ENCODE results near the gene KCNMA1. TPM values are rescaled to one million over a fixed set of nuclear protein-coding genes. Genes with fewer than 3 reads are reported as not detected.

Gene KCNMA1
- total RNA-seq, 1 experiment from 2014 or later = 0.49 TPM

- TF ChIP-seq, protein P1, sequence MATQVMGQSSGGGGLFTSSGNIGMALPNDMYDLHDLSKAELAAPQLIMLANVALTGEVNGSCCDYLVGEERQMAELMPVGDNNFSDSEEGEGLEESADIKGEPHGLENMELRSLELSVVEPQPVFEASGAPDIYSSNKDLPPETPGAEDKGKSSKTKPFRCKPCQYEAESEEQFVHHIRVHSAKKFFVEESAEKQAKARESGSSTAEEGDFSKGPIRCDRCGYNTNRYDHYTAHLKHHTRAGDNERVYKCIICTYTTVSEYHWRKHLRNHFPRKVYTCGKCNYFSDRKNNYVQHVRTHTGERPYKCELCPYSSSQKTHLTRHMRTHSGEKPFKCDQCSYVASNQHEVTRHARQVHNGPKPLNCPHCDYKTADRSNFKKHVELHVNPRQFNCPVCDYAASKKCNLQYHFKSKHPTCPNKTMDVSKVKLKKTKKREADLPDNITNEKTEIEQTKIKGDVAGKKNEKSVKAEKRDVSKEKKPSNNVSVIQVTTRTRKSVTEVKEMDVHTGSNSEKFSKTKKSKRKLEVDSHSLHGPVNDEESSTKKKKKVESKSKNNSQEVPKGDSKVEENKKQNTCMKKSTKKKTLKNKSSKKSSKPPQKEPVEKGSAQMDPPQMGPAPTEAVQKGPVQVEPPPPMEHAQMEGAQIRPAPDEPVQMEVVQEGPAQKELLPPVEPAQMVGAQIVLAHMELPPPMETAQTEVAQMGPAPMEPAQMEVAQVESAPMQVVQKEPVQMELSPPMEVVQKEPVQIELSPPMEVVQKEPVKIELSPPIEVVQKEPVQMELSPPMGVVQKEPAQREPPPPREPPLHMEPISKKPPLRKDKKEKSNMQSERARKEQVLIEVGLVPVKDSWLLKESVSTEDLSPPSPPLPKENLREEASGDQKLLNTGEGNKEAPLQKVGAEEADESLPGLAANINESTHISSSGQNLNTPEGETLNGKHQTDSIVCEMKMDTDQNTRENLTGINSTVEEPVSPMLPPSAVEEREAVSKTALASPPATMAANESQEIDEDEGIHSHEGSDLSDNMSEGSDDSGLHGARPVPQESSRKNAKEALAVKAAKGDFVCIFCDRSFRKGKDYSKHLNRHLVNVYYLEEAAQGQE (IDR thresholded peaks at IDR 0.05; ENCODE audit: low read depth) = no peak
Observed at GRCh38 chr10:77679217-77679616, 41.6 kb upstream of the KCNMA1 start (continued).

DNA sequence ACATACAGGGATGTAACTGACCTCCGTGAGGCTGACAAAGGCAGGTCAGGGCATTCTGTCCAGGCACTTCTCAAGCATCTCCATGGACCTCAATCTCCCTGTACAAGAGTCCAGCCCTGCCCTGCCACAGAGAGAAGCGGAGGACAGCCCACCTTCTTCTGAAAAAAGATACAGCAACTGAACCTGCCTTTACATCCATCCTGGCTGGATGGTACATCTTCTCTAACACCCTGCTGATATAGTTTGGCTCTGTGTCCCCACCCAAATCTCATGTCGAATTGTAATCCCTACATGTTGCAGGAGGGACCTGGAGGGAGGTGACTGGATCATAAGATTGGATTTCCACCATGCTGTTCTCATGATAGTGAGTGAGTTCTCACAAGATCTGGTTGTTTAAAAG lies 40.5 kb upstream of the KCNMA1 start:
- H3K4me2 ChIP-seq (ENCODE audit: low read length) = no peak overlapping the region
- no peak for DNase-seq (ENCODE audit: low read depth, low spot score)
- no peaks in the 10 kb centered on the region for H4K20me1 ChIP-seq (ENCODE audit: insufficient read depth)
- no peaks in the 10 kb centered on the region for H3K9me2 ChIP-seq (ENCODE audit: insufficient read depth)
- no peak for TF ChIP-seq RAD21 (IDR thresholded peaks at IDR 0.05; ENCODE audit: low read depth)
- no peak for TF ChIP-seq ELF1 (IDR thresholded peaks at IDR 0.05; ENCODE audit: borderline replicate concordance, low read depth)
- no peak for TF ChIP-seq ZFX (IDR thresholded peaks at IDR 0.05)
- no peak for TF ChIP-seq FOSL1 (IDR thresholded peaks at IDR 0.05; ENCODE audit: low read depth)
- no peak for TF ChIP-seq EZH2phosphoT487 (IDR thresholded peaks at IDR 0.05; ENCODE audit: borderline replicate concordance)
- TF ChIP-seq SIN3A (IDR thresholded peaks at IDR 0.05; ENCODE audit: low read depth) = no peak
- TF ChIP-seq TCF7L2 (IDR thresholded peaks at IDR 0.05; ENCODE audit: borderline replicate concordance, extremely low read depth, insufficient read depth, insufficient read length) = no peak
- TF ChIP-seq POLR2AphosphoS5 (IDR thresholded peaks at IDR 0.05; ENCODE audit: low read depth, low read length) = no peak
- H3K36me3 ChIP-seq (ENCODE audit: control insufficient read depth in 1 of 2, insufficient read depth in 2 of 2, low read length in 2 of 2) = no peaks in the 10 kb centered on the region
- H3K27me3 ChIP-seq (ENCODE audit: insufficient read depth, low read length) = no peaks in the 10 kb centered on the region; the same call in none of the 2 replicates
- H3K4me3 ChIP-seq (replicated peaks in 1 of 2; ENCODE audit: low read depth in 1 of 2, low read length in 2 of 2) = no peak overlapping the region
- H3K9ac ChIP-seq (ENCODE audit: low read length) = no peak overlapping the region
- RAD21 ChIA-PET (ENCODE audit: low non-redundant PET in 1 of 2, low total read pairs in 2 of 2, uncharacterized antibody in 2 of 2, unreplicated experiment in 2 of 2) = no interaction called here
- CTCF ChIA-PET = interaction anchor here (1.0 kb wide), 1 partner anchor 35 kb away, joined by 3 read pairs; no protein-coding TSS in a partner anchor
- no peak overlapping the region for H2AFZ ChIP-seq (ENCODE audit: low read depth, low read length, poor library complexity, severe bottlenecking)
- intact Hi-C loops (cut with micrococcal nuclease) = no loop called here
- no peak for ATAC-seq
- no peaks in the 10 kb centered on the region for H3K9me3 ChIP-seq (ENCODE audit: control insufficient read depth in 1 of 2, insufficient read depth in 1 of 2, low read depth in 1 of 2, low read length in 2 of 2)
- no peak overlapping the region for H3K27ac ChIP-seq (ENCODE audit: low read depth, low read length)
- POLR2A ChIA-PET = no interaction called here
- H3K4me1 ChIP-seq (ENCODE audit: control insufficient read depth in 1 of 2, insufficient read depth in 2 of 2, low read length in 2 of 2) = no peaks in the 10 kb centered on the region; a peak in 1 of 4 replicates
- H3K79me2 ChIP-seq (ENCODE audit: insufficient read depth, low read length) = no peaks in the 10 kb centered on the region
- BruUV-seq (replicated peaks) = no TSS peak

All from HCT116 (cell line).